NCI-H2227 treated with DMSO at 0.1 percent for 48 hours (cell line): ENCODE results near the gene HPGDS.
"Not testable (repeated sequence)": the region's sequence is repeated elsewhere in the genome, so short reads cannot be mapped to it uniquely, and the experiment has no call there.

Experiments used
- DNase-seq: peaks from one replicate; lab custom pipeline; 2025; lab: John Stamatoyannopoulos, UW

HPGDS gene

DNA sequence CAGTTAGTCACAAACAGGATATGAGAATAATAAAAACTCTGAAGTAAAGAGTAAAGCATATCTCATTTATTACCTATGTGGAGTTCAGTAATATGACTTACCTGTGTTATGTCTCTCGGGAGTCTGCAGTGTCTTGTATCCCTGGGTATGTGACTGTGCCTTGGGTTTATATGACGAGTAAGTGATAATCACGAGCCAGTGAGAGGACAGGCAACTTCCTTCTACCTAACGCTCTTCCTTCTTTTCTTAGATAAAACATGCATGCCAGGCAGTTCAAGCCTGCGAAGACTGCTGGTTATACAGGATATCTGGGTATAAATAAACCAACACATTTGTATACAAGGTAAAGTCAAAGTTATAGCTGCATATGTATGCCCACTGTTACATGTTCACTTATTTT, at the start of gene HPGDS:
Gene HPGDS (minus strand): TSS at position 143 of the 400 bp plus-strand sequence. CDS start 8,207 bp downstream, outside the sequence.
- no peak for DNase-seq

DNA sequence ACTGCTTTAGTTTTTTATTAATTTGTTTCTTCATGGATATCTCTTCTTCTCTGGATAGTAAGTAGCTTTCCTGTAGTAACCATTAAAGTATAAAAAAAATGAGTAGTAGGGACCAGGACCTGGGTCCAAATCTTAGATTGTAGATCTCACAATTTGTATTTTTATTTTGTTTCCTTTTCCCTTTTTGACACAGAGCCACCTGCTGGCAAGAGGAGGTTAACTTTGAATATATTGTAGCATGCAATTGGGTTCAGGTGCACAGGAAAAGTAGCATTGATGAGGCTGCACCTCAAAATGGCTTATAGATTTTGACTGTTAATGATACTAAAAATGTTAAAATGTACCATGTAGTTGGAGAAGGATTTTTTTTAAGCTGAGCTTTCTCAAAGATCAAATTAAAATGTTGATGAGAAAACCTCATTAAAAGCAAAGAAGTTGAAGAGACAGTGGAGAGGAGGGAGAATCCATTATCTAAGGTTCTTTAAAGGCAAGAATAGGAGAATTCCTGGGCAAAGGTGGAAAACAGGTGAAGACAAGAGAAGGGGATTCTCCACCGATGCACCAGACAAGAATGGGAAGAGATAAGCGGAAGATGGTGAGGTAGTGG, 48.3 kb upstream of the HPGDS start:
- no peak for DNase-seq

DNA sequence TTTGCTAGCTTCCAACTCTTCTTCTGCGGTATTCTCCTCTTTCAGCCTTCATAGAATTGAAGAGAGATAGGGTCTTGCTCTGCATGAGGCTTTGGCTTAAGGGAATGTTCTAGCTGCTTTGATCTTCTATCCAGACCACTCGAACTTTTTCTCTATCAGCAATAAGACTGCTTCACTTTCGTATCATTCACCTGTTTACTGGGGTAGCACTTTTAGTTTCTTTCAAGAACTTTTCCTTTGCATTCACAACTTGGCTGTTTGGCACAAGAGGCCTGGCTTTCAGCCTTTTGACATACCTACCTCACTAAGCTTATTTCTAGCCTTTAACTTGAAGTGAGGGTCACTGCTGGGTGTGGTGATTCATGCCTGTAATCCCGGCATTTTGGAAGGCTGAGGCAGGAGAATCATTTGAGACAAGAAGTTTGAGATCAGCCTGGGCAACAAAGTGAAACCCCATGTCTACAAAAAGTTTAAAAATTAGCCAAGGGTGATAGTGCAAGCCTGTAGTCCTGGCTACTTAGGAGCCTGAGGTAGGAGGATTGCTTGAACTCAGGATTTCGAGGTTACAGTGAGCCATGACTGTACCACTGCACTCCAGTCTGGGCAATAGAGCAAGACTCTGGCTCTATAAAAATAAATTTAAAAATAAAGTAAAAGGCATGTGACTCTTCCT, 47.1 kb upstream of the HPGDS start:
- no peak for DNase-seq

DNA sequence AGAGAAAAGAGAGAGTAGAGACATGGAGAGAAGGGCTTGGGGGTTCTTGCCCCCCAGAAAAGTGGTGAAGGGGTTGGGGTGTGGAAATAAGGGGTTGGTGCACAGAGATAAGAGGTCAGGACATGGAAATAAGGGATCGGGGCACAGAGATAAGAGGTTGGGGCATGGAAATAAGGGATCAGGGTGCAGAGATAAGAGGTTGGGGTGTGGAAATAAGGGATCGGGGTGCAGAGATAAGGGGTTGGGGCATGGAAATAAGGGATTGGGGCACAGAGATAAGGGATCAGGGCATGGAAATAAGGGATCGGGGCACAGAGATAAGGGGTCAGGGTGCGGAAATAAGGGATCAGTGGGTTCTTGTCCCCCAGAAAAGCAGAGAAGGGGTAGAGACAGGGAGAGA, 45.3 kb upstream of the HPGDS start:
- not testable (repeated sequence) for DNase-seq

DNA sequence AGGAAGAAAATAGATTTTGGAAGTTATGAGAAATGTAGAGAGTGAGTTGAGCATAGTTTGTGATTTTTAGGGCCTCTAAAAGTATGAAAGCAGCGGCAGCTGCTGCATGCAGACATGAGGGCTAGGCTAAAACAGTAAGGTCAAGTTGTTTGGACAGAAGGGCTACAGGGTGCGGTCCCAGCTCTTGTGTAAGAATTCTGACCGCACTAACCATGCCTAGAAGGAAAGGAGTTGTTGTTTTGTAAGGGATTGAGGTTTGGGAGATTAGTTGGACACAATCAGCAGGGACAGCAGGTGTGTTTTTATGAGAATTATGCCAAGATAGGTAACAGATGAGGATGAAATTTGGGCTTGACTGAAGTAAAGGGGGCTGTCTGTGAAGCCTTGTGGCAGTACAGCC, 42.8 kb upstream of the HPGDS start:
- not testable (repeated sequence) for DNase-seq

DNA sequence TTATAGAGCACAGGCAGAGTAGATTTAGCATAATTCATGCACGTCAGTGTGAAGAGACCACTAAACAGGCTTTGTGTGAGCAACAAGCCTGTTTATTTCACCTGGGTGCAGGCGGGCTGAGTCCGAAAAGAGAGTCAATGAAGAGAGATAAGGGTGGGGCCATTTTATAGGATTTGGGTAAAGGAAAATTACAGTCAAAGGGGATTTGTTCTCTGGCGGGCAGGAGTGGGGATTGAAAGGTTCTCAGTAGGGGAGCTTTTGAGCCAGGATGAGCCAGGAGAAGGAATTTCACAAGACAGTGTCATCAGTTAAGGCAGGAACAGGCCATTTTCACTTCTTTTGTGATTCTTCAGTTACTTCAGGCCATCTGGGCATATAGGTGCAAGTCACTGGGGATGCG, 40.3 kb upstream of the HPGDS start:
- not testable (repeated sequence) for DNase-seq

DNA sequence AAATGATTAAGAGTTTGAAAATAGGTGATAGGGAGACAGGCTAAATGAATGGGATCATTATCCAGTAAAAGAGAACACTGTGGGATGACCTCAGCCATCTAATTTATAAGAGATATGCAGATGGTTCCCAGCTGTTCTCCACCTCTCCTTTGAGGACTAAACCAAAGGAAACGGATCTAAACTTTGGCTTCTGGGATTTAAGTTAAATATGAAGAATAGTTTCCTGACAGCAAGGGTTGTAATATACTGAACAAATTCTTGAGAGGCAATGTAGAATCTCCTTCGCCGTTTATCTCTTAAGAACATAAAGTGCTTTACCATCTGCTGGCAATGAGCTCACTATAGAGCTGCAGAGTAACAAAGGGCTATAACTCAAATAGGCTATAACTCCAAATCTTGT, 35.4 kb upstream of the HPGDS start:
- peak; percentile 2 for DNase-seq

DNA sequence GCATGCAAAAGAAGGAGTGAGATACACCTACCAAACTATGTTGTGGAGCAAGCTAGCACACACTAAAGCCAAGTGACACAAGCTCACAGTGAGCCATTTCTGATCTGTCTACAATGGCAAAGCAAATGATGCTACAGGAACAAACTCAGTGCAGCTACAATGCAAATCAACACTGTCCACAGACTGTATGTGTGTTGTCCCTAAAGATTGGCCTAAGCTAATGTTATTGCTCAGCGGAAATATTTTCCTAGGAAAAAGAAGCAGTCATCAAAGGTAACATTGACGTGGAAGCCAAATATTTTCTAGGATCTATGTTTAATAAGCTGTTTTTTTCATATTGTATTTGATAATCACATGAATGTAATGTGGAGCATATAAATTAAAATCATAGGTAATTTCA, 34.7 kb upstream of the HPGDS start:
- no peak for DNase-seq

DNA sequence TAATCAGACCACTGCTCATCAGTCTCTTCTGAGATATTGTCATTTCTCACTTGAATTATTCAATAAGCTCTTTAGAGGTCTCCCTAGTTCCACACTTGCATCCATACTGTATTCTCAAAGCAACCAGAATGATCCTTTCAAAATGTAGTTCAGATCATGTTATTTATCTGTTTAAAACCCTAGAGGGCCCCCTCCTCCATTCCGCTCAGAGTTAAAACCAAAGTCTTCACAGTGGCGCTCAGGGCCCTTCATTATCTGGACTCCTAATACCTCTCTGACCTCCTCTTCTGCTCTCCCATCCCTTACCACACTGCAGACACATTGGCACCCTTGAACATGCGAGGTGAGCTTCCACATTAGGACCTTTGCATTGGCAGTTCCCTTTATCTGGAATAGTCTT, 32.7 kb upstream of the HPGDS start:
- no peak for DNase-seq

DNA sequence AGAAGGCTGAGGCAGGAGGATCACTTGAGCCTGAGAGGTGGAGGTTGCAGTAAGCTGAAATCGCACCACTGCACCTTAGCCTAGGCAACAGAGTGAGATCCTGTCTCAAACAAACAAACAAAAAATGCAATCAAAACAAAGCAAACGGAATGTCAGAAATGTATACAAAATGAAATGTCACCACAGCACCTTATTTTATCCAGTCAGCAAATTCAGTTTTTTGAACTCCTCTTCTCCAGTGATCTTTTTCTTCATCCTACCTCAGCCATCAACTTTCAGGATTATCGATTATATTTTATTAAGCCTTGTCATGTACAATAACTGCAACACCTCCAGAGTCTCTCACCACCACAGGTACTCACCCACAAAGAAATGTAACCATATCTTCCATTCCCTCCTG, 31.1 kb upstream of the HPGDS start:
- no peak for DNase-seq

DNA sequence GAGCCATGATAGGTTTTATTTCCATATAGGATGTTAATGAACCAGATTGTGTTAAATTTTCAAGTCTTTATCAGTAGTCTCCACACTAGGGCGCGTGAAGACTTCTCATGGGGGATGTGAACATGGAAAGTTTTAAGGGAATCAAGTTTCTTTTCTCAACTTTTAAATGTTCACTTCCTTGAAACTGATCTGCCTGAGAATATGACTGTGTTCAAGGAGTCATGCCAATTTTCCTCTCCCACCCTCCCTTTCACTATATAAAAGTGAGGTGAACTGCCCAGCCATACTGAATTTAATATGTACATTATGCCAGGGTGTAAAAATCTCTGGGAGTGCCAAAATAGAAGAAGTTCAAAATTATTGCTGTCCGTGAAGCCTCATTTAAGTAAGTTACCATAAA, 30.4 kb upstream of the HPGDS start:
- DNase-seq = no peak

DNA sequence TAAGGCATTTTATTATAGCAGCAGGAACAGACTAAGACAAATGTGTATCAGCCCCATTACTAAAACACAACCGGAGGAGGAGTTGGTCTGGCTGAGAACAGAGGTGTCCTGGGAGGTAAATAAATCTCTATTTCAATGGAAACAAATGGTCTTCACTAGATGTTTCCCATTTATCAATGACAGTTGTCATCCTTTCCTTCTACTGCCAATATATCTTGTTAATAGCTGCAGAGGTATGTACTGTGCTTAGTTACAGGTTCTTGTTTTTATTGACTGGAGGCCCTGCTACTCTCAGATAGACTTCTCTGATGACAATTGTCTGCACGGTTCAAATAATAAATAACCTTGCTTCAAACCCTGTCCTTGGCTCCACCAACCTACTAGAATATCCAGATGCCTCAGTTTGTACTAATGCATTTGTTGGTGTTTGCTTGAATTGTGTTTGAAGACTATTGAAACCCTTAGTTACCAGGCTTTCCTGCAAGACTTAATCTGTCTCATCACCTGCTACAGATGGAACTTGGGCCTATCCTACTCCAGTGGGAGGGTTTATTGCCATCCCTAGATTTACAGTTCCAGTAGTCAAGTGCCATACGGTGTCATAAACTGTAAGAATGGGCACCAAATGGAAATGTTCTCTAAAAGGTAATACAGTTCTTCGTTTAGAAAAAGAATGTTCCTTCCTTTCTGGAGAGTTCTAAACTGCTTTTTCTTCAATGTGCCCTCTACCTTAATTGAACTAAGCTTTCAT, 29.8 kb upstream of the HPGDS start:
- DNase-seq = no peak

DNA sequence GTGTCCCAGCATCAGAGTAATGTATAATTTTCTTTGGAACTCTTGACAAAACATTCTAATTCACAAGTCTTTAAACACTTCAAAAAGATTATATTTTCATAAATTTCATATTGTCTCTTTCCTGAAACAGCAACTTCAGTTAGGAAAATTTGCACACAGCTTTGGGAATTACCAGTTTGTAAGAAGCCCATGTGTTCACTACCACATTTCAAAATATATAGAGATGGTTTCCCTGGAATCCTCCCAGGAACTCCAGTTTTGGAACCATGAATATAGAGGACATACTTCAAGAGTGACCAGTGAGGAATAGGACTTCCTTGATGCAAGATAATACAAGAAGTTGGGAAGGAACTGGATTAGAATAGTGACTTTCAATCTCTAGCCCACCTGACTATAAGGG, 28.7 kb upstream of the HPGDS start:
- no peak for DNase-seq

DNA sequence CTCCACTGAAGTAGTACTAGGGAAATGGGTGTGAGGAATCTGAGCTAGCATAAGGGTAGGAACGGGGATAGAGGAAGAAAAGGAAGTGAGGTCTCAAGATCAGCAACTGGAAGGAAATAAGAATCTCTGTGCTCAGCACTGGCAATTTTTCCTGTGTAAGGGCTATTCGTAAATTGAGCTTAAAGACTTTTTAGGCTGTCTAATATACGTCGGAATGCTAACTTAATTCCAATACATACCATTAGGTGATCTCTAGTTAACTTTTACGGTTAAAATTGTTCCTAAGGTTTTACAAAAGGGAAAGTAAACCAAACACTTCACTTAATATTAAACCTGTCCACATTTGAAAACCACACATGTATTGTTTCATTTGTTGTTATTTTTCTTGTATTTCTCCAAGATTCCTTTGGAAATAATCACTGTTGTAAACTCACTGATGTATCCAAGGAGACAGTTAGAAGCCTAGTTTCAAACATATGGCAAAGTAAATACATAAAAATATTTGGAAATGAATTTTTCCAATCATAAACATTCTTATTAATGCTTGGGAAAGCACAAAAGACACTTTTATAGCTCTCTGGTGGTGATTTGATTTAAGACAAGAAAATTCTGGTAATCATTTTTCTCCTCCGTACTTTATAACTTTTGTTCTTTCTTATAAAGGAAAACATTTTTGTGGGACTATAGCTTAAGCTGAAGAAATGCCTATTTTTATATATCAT, 28.1 kb upstream of the HPGDS start:
- no peak for DNase-seq

DNA sequence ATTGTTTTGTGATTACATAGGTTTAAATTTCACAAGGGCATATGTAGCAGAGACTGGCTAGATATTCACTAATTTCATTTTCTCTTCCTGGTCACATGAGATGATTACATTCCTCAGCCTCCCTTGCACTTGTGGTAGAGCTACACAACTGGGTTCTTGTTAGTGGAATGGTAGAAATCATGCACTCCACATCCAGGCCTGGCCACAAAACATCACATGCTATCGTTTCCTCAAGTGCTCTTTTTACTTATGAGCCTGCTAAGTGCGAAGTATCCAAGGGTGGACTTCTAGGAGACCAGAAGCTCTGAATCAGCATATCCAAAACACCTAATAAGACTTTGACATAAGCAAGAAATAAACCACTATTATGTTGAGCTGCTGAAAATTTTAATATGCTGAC, 26.4 kb upstream of the HPGDS start:
- no peak for DNase-seq

DNA sequence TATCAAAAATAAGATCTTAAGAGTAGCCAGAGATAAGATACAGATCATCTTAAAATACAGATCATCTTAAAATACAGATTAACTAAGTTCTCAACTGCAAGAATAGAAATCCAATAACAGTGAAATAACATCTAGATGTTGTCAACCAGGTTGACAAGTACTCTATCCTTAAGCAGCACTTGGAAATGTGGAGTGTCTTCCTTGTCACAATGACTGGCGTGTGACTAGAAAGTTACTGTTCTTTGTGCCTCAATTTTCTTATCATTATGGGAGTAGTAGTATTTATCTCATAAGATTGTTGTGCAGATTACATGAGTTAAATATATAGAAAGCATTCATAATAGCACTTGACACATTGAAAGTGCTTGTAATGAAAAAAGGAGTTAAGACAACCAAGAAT, 25.8 kb upstream of the HPGDS start:
- no peak for DNase-seq

DNA sequence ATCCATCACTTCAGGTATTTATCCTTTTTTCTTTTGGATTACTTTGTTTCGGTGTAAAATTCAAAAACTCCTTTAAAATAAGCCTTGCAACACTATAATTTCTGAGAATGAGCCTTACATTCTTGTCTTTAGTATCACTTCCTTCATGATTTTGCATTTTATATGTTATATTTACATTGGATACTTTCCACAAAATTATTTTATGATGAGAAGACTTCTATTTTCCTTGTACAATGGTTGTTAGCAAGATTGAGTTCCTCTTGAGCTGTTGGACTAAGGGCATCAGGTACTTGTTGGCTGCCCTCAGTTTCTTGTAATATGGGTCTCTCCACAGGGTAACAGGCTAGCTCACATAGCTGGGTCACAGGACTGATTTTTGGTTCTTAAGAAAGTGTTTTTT, 22.7 kb upstream of the HPGDS start:
- no peak for DNase-seq

DNA sequence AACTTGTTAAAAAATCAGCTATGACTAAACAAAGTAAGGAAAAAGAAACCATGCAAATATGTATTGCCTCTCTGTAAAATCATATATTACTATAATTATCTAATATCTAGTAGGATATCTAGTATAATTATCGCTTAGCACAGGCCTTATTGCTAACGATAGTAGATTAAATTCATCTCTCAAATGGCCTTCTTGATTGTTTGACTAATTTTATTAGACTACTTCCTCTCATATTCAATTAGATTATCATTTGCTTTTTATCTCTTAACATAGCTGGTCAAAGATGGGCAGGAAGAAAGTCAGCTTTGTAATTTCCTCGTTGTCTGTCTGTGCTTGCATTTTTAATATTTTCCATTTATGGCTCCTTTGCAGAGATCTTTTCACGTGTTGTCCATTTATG, 21.9 kb upstream of the HPGDS start:
- no peak for DNase-seq

DNA sequence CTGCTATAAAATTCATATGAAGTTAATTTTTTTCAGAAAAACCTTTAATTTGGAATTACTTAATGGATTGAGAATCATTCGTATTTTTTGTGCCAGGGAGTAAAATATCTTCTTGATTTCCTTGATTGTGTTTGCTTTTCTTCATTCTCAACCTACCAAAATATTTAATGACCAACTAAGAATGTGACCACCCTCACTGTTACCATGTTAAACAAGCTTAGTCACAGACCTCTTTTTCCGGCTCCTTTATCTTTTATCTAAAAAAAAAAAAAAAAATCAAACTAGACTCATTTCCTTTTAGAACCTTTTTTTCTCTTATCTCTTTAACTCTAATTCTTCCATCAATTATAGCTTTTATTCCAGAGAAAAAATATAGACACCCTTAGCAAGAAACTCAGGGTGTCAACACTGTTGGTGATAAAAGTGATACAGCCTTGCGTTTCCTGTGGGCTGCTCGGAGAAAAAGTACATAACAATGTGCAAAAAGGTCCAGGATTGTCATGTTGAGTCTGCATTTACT, 20.6 kb upstream of the HPGDS start:
- no peak for DNase-seq

DNA sequence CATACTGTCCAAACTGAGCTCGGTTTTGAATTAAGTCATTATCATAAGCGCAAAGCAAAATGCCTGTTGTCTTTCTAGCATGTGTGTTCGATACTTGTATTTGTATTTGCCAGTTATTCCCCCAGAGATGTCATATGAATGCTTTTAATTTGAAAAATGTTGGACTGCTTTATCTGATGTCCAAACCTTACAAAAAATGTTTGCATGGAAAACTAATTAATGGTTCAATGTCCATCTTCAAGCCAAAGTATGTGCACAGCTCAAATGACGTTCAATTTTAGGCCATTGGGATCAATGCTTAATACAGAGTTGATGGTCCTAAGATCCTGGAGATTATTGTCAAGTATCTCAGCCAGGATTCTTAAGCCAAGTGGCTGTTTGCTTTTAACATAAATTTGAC, 17.2 kb upstream of the HPGDS start:
- DNase-seq = no peak

DNA sequence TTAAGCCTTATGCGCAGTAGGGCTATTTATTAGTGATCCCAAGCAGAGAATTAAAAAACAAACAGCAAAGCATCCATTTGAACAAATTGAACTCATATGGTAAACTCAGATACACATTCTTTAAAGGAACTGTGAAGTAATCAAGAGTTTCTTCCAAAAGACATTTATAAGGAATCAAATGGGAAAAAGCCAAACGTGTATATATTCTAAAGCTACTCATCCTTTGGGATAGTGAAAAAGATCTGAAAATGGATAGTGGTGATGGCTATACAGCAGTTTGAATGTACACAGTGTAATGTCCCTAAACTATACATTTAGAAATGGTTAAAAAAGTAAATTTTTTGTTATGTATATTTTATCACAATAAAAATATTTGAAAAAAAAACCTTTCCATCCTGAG, 16.6 kb upstream of the HPGDS start:
- no peak for DNase-seq

DNA sequence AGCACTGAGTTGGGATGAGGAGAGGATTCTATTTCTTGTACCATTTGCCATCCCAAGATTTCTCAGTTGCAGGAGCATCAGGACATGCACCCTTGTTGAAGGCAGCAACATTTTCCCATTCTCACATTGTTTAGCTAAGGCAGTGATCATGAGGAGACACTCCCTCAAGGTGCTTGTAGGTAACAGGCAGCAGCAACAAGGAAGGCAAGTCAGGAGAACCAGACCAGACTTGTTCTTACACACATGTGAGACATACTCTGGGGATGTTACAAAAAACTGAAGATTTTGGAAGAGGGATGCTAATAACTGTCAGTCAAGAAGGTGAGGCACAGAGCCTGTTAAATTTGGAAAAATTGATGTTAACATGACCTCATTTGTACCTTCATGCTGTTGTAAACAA, 15.5 kb upstream of the HPGDS start:
- no peak for DNase-seq

DNA sequence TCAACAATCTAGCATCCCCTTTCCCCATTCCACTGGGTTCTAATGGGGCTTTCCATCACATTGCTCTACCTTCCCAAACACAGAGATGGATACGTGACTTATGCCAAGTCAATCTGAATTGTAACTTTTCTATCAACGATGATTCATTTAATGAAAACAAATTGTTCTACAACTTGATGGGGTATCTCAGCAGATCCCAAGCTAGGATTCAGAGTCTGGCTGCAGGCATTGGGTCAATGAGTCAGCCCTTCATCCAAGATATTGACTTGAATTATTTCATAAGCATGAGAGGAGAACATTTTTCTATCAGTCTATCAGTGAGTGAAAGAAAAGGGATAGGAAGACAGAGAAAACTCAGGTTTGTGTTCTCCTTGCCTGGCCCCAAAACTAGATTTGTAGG, 15.0 kb upstream of the HPGDS start:
- no peak for DNase-seq
